Gastrocnemius medialis (tissue), 4 donors: ENCODE results near the gene TACC3.

ENCODE experiments used
- POLR2A ChIP-seq, 2 donors: fragments of 450-650 bp; IDR thresholded peaks; one replicate each; pipeline ENCODE4 v1.6.1; 2017; ENCODE audit warnings: antibody characterized with exemption in 2 of 2, mild to moderate bottlenecking in 2 of 2, moderate library complexity in 2 of 2
- TF ChIP-seq, protein P1 (sequence below), 5 experiments: fragments of 450-650 bp in 3 of 5; fragments of 200-600 bp in 2 of 5; sonication (generic) in 2 of 5; IDR thresholded peaks in 4 of 5; conservative IDR thresholded peaks in 1 of 5; 1 replicate in 4 of 5; 2 replicates in 1 of 5; pipeline ENCODE4 v1.5.1; 2016 to 2019; ENCODE audit warnings: antibody characterized with exemption in 5 of 5, mild to moderate bottlenecking in 3 of 5, moderate library complexity in 3 of 5

DNA sequence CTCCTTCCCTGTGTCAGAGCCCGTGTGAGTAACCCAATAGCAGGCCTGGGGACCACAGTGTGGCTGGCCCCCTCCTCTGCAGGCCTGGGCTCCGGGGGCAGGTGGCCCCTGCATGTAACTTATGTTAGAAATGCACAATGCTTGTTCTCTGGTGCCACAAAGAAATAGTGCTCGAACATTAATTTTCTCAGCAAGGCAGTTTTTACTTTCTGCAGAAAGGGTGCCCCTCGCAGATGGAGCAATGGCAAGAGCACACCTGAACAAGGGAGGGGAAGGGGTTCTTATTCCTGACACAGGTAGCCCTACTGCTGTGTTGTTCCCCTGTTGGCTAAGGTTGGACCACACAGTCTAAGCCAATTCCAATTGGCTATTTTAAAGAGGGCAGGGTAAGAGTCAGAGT lies 17.1 kb downstream of the TACC3 start:
- TF ChIP-seq, protein P1, sequence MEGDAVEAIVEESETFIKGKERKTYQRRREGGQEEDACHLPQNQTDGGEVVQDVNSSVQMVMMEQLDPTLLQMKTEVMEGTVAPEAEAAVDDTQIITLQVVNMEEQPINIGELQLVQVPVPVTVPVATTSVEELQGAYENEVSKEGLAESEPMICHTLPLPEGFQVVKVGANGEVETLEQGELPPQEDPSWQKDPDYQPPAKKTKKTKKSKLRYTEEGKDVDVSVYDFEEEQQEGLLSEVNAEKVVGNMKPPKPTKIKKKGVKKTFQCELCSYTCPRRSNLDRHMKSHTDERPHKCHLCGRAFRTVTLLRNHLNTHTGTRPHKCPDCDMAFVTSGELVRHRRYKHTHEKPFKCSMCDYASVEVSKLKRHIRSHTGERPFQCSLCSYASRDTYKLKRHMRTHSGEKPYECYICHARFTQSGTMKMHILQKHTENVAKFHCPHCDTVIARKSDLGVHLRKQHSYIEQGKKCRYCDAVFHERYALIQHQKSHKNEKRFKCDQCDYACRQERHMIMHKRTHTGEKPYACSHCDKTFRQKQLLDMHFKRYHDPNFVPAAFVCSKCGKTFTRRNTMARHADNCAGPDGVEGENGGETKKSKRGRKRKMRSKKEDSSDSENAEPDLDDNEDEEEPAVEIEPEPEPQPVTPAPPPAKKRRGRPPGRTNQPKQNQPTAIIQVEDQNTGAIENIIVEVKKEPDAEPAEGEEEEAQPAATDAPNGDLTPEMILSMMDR (IDR thresholded peaks at IDR 0.05 in 4 of 5, conservative IDR thresholded peaks at IDR 0.05 in 1 of 5), result no peak
- TF ChIP-seq POLR2A (IDR thresholded peaks at IDR 0.05), result no peak
